Natural killer cell (primary cell): ENCODE data around the gene SPDL1. TPM values are rescaled to one million over a fixed set of nuclear protein-coding genes. Genes with fewer than 3 reads are reported as not detected.
A peak's percentile ranks its signal among the peaks of the same experiment; 100 is the strongest.

Experiments
- ATAC-seq, 3 donors: fragments of 150-1000 bp in 2 of 3; fragments of 200-7000 bp in 1 of 3; cut with Tn5 transposase; 1 replicate in 1 of 3; 2 replicates in 2 of 3; pipeline ENCODE4 v1.10.0; 2021; ENCODE audit warnings: mild to moderate bottlenecking in 2 of 3, moderate library complexity in 2 of 3
- DNase-seq, 2 donors: peaks; one replicate each; pipeline versions ENCODE4 v3.0.0 to v3.0.0-alpha.2; 2013 to 2021; ENCODE audit warnings: mixed read lengths in 1 of 2
- H3K27ac ChIP-seq: one replicate; pipeline ENCODE4 v1.5.1; 2013; ENCODE audit warnings: mild to moderate bottlenecking, low read length
- H3K27me3 ChIP-seq: one replicate; pipeline ENCODE4 v1.6.1; 2013; ENCODE audit warnings: low read length; ENCODE audit not compliant: control insufficient read depth, insufficient read depth
- H3K36me3 ChIP-seq: one replicate; pipeline ENCODE4 v1.6.1; 2013; ENCODE audit warnings: low read length; ENCODE audit not compliant: control insufficient read depth, insufficient read depth
- H3K4me1 ChIP-seq: one replicate; pipeline ENCODE4 v1.6.1; 2013; ENCODE audit warnings: low read length; ENCODE audit not compliant: control insufficient read depth, insufficient read depth
- H3K4me3 ChIP-seq: one replicate; pipeline ENCODE4 v1.5.1; 2013; ENCODE audit warnings: low read length
- H3K9me3 ChIP-seq: one replicate; pipeline ENCODE4 v1.6.1; 2013; ENCODE audit warnings: low read length; ENCODE audit not compliant: control insufficient read depth, insufficient read depth
- H3K27ac Mint-ChIP-seq, 2 donors: one replicate each; pipeline ENCODE4 v1.8.0; 2022; ENCODE audit warnings: mild to moderate bottlenecking in 2 of 2, mixed read lengths in 2 of 2, moderate library complexity in 1 of 2
- H3K27me3 Mint-ChIP-seq, 2 donors: one replicate each; pipeline ENCODE4 v1.8.0; 2022; ENCODE audit warnings: low read depth in 2 of 2, mixed read lengths in 2 of 2
- H3K36me3 Mint-ChIP-seq: one replicate; pipeline ENCODE4 v1.8.0; 2022; ENCODE audit warnings: mixed read lengths
- H3K4me1 Mint-ChIP-seq, 2 donors: one replicate each; pipeline ENCODE4 v1.8.0; 2022; ENCODE audit warnings: mixed read lengths in 2 of 2
- H3K4me3 Mint-ChIP-seq: one replicate; pipeline ENCODE4 v1.8.0; 2022; ENCODE audit warnings: mild to moderate bottlenecking, moderate library complexity, mixed read lengths
- H3K9me3 Mint-ChIP-seq, 2 donors: one replicate each; pipeline ENCODE4 v1.8.0; 2022; ENCODE audit warnings: mixed read lengths in 2 of 2
- WGBS: methylation state at CpG from one replicate; pipeline ENCODE4 v1.1.7; 2013; ENCODE audit warnings: missing lambda C conversion rate; ENCODE audit not compliant: insufficient coverage; 5-methylcytosine and 5-hydroxymethylcytosine counted together
- intact Hi-C: fragments of 100-400 bp; cut with micrococcal nuclease; formaldehyde crosslinking; loops from one replicate; pipeline ENCODE4 v1.14.2; 2022
- total RNA-seq, 4 donors: library from RNA; stranded (reverse); fragments of 120-200 nt in 1 of 4; gene quantifications; one replicate each; pipeline versions ENCODE4 v1.2.3 to v1.2.4, GENCODE V29; 2013 to 2022
- TF ChIP-seq, protein P1 (sequence below): fragments of 200-600 bp; IDR thresholded peaks from one replicate; pipeline ENCODE4 v1.8.0; 2022; ENCODE audit warnings: antibody characterized with exemption

The SPDL1 gene
- total RNA-seq, 3 donors from 2014 or later (not counting 1 experiment from before 2014, with no cell fraction given), result 6.5 to 19.1 (median 10.2) TPM

DNA sequence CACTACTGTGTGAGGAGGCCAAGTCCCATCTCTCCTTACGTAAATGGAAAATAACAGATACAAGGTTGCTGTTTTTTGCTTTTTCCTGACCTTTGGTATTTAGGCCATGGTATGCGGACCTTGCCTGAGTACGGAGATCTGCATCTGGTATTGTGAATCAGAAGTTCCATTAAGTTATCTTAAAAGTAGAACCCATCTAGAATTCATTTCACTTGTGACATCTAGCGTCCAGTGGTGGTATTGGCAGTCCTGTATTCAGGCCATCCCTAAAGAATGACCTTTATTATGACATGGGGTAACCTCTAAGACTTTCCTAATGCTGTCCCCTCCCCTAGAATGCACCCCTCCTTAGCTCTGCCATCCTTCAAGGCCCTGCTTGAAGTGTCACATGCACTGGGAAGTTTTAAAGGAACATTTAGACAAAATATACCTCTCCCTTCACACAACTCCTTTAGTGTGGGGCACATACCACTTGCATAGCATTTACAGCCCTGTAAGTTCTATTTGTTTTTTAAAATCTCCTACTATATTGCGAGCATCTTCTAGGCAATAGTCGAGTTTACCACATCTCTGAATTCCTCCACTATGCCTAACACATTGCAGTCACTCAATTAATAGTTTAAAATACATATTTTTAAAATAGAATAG, 1.9 kb upstream of the SPDL1 start:
- intact Hi-C loops, result loop anchor here (1.0 to 2.0 kb wide), 2 partner anchors 593 to 902 kb away; no protein-coding TSS in a partner anchor
- Histone ChIP-seq H3K36me3 (no peaks in the 10 kb centered on the region), H3K4me3 (no peak overlapping the region), H3K27ac (no peak overlapping the region), H3K4me1 (peaks cover 8% of the 10 kb centered on the region), H3K27me3 (peaks cover 6% of the 10 kb centered on the region), H3K9me3 (no peaks in the 10 kb centered on the region)
- Mint-ChIP-seq H3K4me3 (peak overlapping the region; percentile 52), H3K27me3 (peaks cover 8 to 23% of the 10 kb centered on the region in 2 donors), H3K9me3 (no peaks in the 10 kb centered on the region), H3K27ac (no peak overlapping the region), H3K4me1 (peaks cover 4 to 30% of the 10 kb centered on the region in 2 donors), H3K36me3 (no peaks in the 10 kb centered on the region)
- ATAC-seq (peak in 2 of 3 donors; percentile 29 to 32), DNase-seq (peak; percentile 24 to 73)
- TF ChIP-seq, protein P1, sequence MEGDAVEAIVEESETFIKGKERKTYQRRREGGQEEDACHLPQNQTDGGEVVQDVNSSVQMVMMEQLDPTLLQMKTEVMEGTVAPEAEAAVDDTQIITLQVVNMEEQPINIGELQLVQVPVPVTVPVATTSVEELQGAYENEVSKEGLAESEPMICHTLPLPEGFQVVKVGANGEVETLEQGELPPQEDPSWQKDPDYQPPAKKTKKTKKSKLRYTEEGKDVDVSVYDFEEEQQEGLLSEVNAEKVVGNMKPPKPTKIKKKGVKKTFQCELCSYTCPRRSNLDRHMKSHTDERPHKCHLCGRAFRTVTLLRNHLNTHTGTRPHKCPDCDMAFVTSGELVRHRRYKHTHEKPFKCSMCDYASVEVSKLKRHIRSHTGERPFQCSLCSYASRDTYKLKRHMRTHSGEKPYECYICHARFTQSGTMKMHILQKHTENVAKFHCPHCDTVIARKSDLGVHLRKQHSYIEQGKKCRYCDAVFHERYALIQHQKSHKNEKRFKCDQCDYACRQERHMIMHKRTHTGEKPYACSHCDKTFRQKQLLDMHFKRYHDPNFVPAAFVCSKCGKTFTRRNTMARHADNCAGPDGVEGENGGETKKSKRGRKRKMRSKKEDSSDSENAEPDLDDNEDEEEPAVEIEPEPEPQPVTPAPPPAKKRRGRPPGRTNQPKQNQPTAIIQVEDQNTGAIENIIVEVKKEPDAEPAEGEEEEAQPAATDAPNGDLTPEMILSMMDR, result peak; percentile 82
- 32% methylated on average over 6 of the region's 6 CpGs for WGBS

DNA sequence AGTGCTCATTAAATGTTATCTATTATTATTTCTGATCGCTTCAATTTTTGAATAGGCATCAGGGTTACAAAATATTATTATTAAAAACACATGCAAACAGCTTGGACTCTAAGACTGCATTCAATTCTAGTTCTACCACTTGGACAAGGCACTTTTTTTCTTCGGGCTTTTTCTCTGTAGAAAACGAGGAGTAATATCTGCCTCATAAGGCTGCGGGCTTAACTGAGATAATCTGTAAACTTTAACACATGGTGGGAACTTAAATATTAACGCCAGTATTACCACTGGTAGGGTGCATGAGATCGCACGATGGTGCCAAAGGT, 511 bp upstream of the SPDL1 start:
- H3K27me3 Mint-ChIP-seq, result peaks cover 4 to 12% of the 10 kb centered on the region in 2 donors
- H3K4me1 ChIP-seq, result peaks cover 8% of the 10 kb centered on the region
- intact Hi-C loops, result no loop called here

DNA sequence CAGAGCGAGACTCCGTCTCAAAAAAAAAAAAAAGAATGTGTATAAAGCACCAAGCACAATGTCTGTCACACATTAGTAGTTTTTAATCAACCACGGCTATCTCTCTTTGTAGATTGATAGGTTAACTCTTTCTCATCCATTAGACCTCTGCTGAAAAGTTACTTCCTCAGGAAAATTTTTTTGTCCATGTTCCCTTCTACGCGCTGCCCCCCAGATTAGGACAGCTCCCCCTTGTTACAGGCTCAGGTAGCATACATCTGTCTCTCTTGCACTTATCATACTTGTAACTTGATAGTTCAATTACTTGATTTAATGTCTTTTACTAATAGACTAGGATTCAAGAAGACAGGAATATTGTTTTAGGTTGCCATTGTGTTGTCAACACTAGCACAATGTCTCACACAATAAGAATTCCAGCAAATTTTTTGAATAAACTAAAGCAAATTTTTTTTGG, 1.5 kb downstream of the SPDL1 start:
- Histone ChIP-seq H3K27ac (no peak overlapping the region), H3K36me3 (peaks cover 4% of the 10 kb centered on the region), H3K9me3 (no peaks in the 10 kb centered on the region), H3K4me3 (no peak overlapping the region), H3K4me1 (peaks cover 8% of the 10 kb centered on the region), H3K27me3 (no peaks in the 10 kb centered on the region)
- Mint-ChIP-seq H3K27ac (no peak overlapping the region), H3K27me3 (peaks cover 4 to 12% of the 10 kb centered on the region in 2 donors), H3K4me1 (peaks cover 4 to 35% of the 10 kb centered on the region in 2 donors), H3K4me3 (peak overlapping the region; percentile 81), H3K9me3 (no peaks in the 10 kb centered on the region), H3K36me3 (peaks cover 10% of the 10 kb centered on the region)
- DNase-seq (no peak), ATAC-seq (no peak)
- 89% methylated on average over 5 of the region's 5 CpGs for WGBS
- TF ChIP-seq, protein P1, result no peak
- intact Hi-C loops, result no loop called here

More for the DNA sequence above, 511 bp upstream of the SPDL1 start:
- Mint-ChIP-seq H3K4me1 (peaks cover 4 to 35% of the 10 kb centered on the region in 2 donors), H3K27ac (peak overlapping the region; percentile 89 to 91), H3K4me3 (peak overlapping the region; percentile 96), H3K9me3 (no peaks in the 10 kb centered on the region), H3K36me3 (no peaks in the 10 kb centered on the region)
- Histone ChIP-seq H3K9me3 (no peaks in the 10 kb centered on the region), H3K27ac (peak overlapping the region; percentile 17), H3K27me3 (no peaks in the 10 kb centered on the region), H3K4me3 (peak overlapping the region; percentile 80), H3K36me3 (no peaks in the 10 kb centered on the region)
- under 1% methylated on average over 6 of the region's 7 CpGs for WGBS
- TF ChIP-seq, protein P1, result no peak
- ATAC-seq (peak in 1 of 3 donors; percentile 48), DNase-seq (no peak)
